ENCODE data around the gene RBCK1. TPM values are rescaled to one million over a fixed set of nuclear protein-coding genes. Genes with fewer than 3 reads are reported as not detected.
A peak's percentile ranks its signal among the peaks of the same experiment; 100 is the strongest.

The RBCK1 gene
- polyA plus RNA-seq (ENCODE audit: low read depth in 6 of 6): 100 to 1,000 TPM in 1 of 6 donors, 10 to 100 TPM in 5; 82.4 to 105 (median 91.1) TPM

- Mint-ChIP-seq H3K27me3 (no peaks in the 10 kb centered on the region), H3K4me3 (peak within 1 kb of the TSS; percentile 87 to 98 (median 96)), H3K4me1 (peaks cover 30 to 44% (median 42%) of the 10 kb centered on the region in 3 donors), H3K36me3 (peaks cover 0 to 21% of the 10 kb centered on the region in 2 donors), H3K27ac (peak within 1 kb of the TSS; percentile 71 to 99 (median 94)), H3K9me3 (peaks cover 0 to 4% (median 0%) of the 10 kb centered on the region in 7 donors)
- ATAC-seq (ENCODE audit: low read depth in 2 of 2) (peak; percentile 84 to 87), DNase-seq (peak; percentile 92)
Observed at GRCh38 chr20:407953-408842, at the start of gene RBCK1. Gene RBCK1, plus strand, starts transcription at chr20:408299. Its CDS starts 459 bp downstream, at chr20:408758.

- Mint-ChIP-seq H3K27me3 (peaks cover 0 to 6% (median 5%) of the 10 kb centered on the region in 3 donors), H3K4me1 (peaks cover 20 to 23% (median 23%) of the 10 kb centered on the region in 3 donors), H3K9me3 (no peaks in the 10 kb centered on the region), H3K27ac (peak overlapping the region in 1 of 6 donors; percentile 51), H3K36me3 (no peaks in the 10 kb centered on the region), H3K4me3 (no peak overlapping the region)
- DNase-seq (no peak), ATAC-seq (ENCODE audit: low read depth in 2 of 2) (no peak)
Observed at GRCh38 chr20:358891-359555, 49.1 kb upstream of the RBCK1 start.

DNA sequence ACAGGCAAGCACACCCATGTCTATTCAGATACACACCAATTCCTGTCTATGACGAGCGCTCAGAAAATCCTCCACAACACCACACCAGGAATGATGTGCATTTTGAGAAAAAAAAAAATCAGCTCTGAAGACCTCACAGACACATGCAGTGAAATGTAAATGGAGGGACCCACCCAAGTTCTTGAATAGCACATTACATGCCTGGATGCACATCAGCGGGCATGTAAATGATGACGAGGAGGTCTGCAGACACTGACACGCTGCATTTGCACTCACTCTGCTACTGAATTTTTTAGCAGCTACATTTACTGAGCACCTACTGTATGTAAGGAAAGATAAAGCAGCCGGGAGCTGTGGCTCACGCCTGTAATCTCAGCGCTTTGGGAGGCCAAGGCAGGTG lies 46.5 kb upstream of the RBCK1 start:
- Mint-ChIP-seq H3K9me3 (no peaks in the 10 kb centered on the region), H3K36me3 (no peaks in the 10 kb centered on the region), H3K4me1 (peaks cover 15 to 20% (median 16%) of the 10 kb centered on the region in 3 donors), H3K27ac (peak overlapping the region in 2 of 6 donors; percentile 33 to 80), H3K4me3 (peak overlapping the region in 4 of 8 donors; percentile 30 to 70 (median 52)), H3K27me3 (peaks cover 5 to 12% (median 7%) of the 10 kb centered on the region in 3 donors)
- DNase-seq: no peak
- peak; percentile 77 to 80 for ATAC-seq (ENCODE audit: low read depth in 2 of 2)

DNA sequence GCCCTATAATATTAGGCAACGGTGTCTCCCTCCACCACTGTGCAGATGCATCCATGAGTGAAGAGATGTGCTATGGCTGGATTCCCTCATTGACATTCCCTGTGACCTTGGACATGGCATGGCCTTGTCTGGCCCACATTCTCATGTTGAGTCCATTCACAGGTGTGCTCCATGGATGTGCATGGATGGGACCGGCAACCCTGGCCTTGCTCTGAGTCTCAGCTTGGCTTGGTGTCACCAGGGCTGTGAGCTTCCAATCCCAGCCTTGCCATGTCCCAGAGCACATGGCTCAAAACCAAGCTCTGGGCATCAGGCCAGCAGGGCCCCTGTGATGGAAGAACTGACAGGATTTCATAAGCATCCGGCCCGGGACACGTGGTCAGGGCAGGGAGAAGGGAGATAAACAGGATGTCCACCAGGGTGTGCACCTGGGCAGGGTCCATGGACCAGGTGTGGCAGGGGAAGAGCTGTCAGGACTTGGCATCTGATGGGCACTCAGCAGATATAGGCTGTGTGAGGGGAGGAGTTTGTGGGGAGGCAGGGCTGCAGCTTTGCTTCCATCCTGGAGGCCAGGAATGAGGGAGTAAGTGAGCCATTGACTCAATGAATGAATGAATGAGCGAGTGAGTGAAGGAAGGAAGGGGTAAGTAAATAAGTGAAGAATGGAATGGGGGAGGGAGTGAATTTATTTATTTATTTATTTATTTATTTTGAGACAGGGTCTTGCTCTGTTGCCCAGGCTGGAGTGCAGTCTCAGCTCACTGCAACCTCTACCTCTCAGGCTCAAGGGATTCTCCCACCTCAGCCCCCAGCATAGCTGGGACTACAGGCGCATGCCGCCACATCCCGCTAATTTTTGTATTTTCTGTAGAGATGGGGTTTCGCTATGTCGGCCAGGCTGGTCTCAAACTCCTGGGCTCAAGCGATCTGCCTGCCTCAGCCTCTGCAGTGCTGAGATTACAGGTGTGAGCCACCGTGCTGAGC lies 45.5 kb upstream of the RBCK1 start:
- H3K27me3 Mint-ChIP-seq: peaks cover 5 to 13% (median 10%) of the 10 kb centered on the region in 3 donors
- H3K27ac Mint-ChIP-seq: peak overlapping the region in 1 of 6 donors; percentile 16
- no peak for DNase-seq
- H3K4me1 Mint-ChIP-seq: peaks cover 15 to 20% (median 16%) of the 10 kb centered on the region in 3 donors
- ATAC-seq (ENCODE audit: low read depth in 2 of 2): no peak
- H3K4me3 Mint-ChIP-seq: no peak overlapping the region
- H3K36me3 Mint-ChIP-seq: no peaks in the 10 kb centered on the region
- no peaks in the 10 kb centered on the region for H3K9me3 Mint-ChIP-seq

DNA sequence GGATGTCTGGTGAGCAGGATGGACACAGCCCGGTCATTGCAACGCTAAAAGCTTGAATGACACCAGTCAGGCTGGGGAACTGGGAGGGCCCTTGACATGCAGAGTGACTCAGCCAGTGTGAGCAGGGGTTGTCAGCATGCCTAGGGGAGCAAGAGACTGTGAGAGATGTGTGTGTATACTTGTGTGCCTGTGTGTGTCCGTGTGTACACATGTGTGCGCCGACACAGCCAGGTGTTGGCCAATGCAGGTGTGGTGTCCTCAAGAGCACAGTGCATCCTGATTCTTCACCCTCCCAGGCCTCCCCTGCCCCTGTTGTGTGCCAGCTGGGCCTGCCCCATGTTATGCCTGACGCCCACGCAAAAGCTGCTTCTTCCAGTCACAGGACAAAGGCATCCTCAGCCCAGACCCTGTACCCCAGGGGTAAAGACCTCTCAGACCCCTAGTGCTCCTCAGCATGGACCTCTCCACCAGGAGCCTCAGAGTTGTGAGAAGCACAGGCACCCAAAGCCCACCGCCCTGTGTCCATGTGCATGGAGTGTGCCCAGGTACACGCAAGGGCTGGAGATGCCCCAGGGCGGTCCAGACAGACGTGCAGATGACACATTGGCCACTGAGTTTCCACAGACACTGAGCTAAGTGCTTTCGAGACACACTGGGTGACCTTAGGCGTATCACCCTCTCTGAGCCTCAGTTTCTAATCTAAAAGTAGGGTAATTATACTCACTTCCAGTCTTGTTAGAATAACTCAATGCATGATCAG lies 44.6 kb upstream of the RBCK1 start:
- H3K4me1 Mint-ChIP-seq: peaks cover 15 to 20% (median 16%) of the 10 kb centered on the region in 3 donors
- no peaks in the 10 kb centered on the region for H3K9me3 Mint-ChIP-seq
- ATAC-seq (ENCODE audit: low read depth in 2 of 2) (no peak), DNase-seq (no peak)
- H3K27me3 Mint-ChIP-seq: peaks cover 6 to 21% (median 19%) of the 10 kb centered on the region in 3 donors
- no peak overlapping the region for H3K4me3 Mint-ChIP-seq
- no peak overlapping the region for H3K27ac Mint-ChIP-seq
- H3K36me3 Mint-ChIP-seq: no peaks in the 10 kb centered on the region

DNA sequence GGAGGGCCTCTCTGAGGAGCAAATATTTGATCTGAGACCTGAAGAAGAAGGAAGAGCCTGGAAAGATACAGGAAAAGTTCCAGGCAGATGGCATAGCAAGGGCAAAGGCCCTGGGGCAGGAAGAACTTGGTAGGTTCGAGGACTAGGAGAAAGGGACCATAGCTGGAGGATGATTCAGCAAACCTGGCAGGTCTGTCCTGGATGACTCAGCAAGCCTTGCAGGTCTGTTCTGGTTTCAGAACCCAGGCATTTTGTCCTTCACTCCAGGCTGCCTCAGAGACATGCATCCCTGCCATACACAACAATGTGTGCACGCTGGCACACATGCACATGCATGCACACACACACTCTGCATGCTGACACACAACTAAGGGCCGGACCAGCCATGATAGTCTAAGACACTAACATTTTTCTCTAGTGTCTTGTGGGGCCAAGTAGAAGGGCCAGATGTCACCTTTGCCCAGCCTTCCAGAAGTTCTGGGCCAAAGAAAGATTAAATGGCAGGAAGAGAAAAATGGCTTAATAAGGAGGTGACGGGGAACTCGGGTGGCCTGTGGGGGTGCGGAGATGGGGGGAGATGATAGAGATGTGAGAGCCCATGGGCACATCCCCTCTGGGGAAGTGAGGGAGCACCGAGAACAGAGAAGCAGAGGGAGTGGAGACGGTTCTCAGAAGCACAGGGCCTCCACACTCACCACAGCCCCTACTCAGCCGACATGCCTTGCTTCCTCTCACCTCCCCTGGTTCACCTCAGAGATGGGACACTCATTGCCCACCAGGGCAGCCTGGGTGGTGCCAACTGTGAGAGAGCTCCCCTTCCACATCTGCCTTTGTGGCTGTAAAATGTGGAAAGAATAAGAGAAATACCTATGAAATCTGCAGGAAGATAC lies 42.9 kb upstream of the RBCK1 start:
- DNase-seq (no peak), ATAC-seq (ENCODE audit: low read depth in 2 of 2) (no peak)
- no peak overlapping the region for H3K4me3 Mint-ChIP-seq
- H3K27me3 Mint-ChIP-seq: peaks cover 9 to 32% (median 25%) of the 10 kb centered on the region in 3 donors
- peaks cover 16 to 20% (median 17%) of the 10 kb centered on the region in 3 donors for H3K4me1 Mint-ChIP-seq
- no peak overlapping the region for H3K27ac Mint-ChIP-seq
- H3K36me3 Mint-ChIP-seq: no peaks in the 10 kb centered on the region
- no peaks in the 10 kb centered on the region for H3K9me3 Mint-ChIP-seq

DNA sequence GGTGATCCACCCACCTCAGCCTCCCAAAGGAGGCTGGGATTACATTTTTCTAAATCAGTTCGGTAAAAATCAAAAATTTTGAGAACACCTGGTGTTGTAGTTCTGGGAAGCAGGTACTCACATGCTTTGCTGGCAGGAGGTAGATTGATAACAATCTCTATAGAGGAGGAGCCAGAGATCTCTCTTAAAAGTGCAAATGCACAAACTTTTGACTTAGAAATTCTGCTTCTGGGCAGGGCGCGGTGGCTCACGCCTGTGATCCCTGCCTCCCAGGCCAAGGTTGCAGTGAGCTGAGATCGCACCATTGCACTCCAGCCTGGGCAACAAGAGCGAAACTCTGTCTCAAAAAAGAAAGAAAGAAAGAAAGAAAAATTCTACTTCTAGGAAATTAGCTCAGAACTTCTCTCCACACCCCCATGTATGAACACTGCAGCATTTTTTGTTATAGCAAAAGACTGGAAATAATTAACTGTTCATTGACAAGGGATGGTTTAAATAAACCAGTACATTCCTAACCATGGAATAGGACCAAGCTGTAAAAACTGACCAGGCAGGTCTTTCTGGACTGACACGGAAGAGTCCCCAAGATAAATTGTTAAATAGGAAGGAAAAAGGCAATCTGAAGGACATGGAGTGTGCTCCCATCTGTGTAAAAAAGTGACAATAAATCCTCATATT lies 41.9 kb upstream of the RBCK1 start:
- Mint-ChIP-seq H3K4me1 (peaks cover 14 to 16% (median 14%) of the 10 kb centered on the region in 3 donors), H3K36me3 (no peaks in the 10 kb centered on the region), H3K9me3 (no peaks in the 10 kb centered on the region), H3K27me3 (peaks cover 14 to 32% (median 25%) of the 10 kb centered on the region in 3 donors), H3K27ac (no peak overlapping the region), H3K4me3 (no peak overlapping the region)
- no peak for DNase-seq
- no peak for ATAC-seq (ENCODE audit: low read depth in 2 of 2)

DNA sequence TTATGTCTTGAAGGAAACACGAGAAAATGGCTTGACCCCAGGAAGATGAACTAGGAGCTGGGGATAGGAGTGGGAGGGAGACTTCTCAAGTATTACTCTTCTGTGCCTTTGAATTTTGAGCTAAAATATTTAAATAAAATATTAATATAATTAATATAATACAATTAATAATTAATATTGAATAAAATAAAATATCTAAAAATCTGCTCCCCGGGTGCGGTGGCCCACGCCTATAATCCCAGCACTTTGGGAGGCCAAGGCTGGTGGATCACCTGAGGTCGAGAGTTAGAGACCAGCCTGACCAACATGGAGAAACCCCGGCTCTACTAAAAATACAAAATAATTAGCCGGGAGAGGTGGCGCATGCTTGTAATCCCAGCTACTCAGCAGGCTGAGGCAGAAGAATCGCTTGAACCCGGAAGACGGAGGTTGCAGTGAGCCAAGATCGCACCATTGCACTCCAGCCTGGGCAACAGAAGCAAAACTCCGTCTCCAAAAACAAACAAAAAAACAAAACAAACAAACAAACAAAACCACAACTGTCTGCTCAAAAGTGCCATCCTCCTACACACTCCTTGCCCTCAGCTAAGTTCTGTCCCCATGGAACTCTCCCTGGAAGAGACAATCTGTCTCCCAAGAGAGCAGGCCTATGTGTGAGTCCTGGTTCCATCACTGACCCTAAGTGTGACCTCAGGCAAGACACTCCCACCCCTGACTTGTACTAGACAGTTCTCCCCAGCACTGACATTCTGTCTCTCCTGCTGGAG lies 41.2 kb upstream of the RBCK1 start:
- DNase-seq (no peak), ATAC-seq (ENCODE audit: low read depth in 2 of 2) (no peak)
- peaks cover 14 to 32% (median 25%) of the 10 kb centered on the region in 3 donors for H3K27me3 Mint-ChIP-seq
- H3K9me3 Mint-ChIP-seq: no peaks in the 10 kb centered on the region
- peak overlapping the region in 1 of 6 donors; percentile 21 for H3K27ac Mint-ChIP-seq
- peak overlapping the region in 1 of 8 donors; percentile 48 for H3K4me3 Mint-ChIP-seq
- H3K4me1 Mint-ChIP-seq: peaks cover 7 to 8% (median 8%) of the 10 kb centered on the region in 3 donors
- no peaks in the 10 kb centered on the region for H3K36me3 Mint-ChIP-seq

- H3K27ac Mint-ChIP-seq: peak overlapping the region in 1 of 6 donors; percentile 21
- H3K4me3 Mint-ChIP-seq: no peak overlapping the region
- H3K9me3 Mint-ChIP-seq: no peaks in the 10 kb centered on the region
- DNase-seq (no peak), ATAC-seq (ENCODE audit: low read depth in 2 of 2) (no peak)
- H3K4me1 Mint-ChIP-seq: peaks cover 3 to 5% (median 3%) of the 10 kb centered on the region in 3 donors
- peaks cover 14 to 32% (median 22%) of the 10 kb centered on the region in 3 donors for H3K27me3 Mint-ChIP-seq
- H3K36me3 Mint-ChIP-seq: no peaks in the 10 kb centered on the region
Observed at GRCh38 chr20:367486-367887, 40.6 kb upstream of the RBCK1 start.

DNA sequence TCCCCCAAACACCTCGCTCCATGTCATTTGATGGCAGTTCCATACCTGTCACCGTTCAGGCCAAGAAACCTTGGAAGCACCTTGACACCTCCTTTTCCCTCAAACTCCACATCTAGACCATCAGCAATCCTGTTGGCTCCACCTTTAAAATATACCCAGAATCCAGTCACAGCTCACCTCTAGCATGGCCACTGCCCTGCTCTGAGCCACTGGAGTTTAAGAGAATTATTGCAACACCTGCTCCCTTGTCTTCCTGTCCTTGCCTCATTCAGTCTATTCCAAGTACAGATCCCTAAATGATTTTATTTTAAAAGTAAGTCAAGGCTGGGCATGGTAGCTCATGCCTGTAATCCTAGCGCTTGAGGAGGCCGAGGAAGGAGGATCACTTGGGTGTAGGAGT lies 39.2 kb upstream of the RBCK1 start:
- Mint-ChIP-seq H3K4me1 (peaks cover 0 to 3% (median 0%) of the 10 kb centered on the region in 3 donors), H3K36me3 (no peaks in the 10 kb centered on the region), H3K9me3 (no peaks in the 10 kb centered on the region), H3K27me3 (peaks cover 14 to 32% (median 19%) of the 10 kb centered on the region in 3 donors), H3K27ac (no peak overlapping the region), H3K4me3 (no peak overlapping the region)
- ATAC-seq (ENCODE audit: low read depth in 2 of 2) (no peak), DNase-seq (no peak)

All from naive B cell (primary cell).